HepG2 (cell line): Measurements from ENCODE around the gene MMP19. TPM values are rescaled to one million over a fixed set of nuclear protein-coding genes. Genes with fewer than 3 reads are reported as not detected.
A peak's percentile ranks its signal among the peaks of the same experiment; 100 is the strongest.

Experiments used
- CEBPG ChIP-seq: IDR thresholded peaks from 2 replicates; pipeline ENCODE4 v1.6.1; 2016
- FOSL1 ChIP-seq: sonication (generic); formaldehyde crosslinking; IDR thresholded peaks from 2 replicates; pipeline ENCODE4 v1.9.0; 2021; ENCODE audit warnings: missing genetic modification reagents, borderline replicate concordance
- MTF1 ChIP-seq: sonication (generic); formaldehyde crosslinking; IDR thresholded peaks from 2 replicates; pipeline ENCODE4 v1.5.0; 2020; ENCODE audit warnings: missing genetic modification reagents
- PTBP1 ChIP-seq: fragments of 200-400 bp; formaldehyde crosslinking; IDR thresholded peaks from 2 replicates; pipeline ENCODE4 v1.6.1; 2018; ENCODE audit warnings: low read length, low read depth; ENCODE audit not compliant: poor library complexity, severe bottlenecking
- RBM39 ChIP-seq: fragments of 200-400 bp; formaldehyde crosslinking; IDR thresholded peaks from one replicate; pipeline ENCODE4 v1.6.1; 2018; ENCODE audit warnings: antibody characterized with exemption, mild to moderate bottlenecking, low read depth, low read length; ENCODE audit not compliant: poor library complexity, severe bottlenecking
- RFXANK ChIP-seq: IDR thresholded peaks from 2 replicates; pipeline ENCODE4 v1.6.1; 2016
- SRF ChIP-seq: IDR thresholded peaks from 2 replicates; pipeline ENCODE4 v1.6.1; 2011; ENCODE audit warnings: mild to moderate bottlenecking, low read depth, low read length, moderate library complexity
- TARDBP ChIP-seq: sonication (generic); formaldehyde crosslinking; IDR thresholded peaks from 2 replicates; pipeline ENCODE4 v1.8.0; 2022; ENCODE audit warnings: mild to moderate bottlenecking, missing genetic modification reagents
- ZNF543 ChIP-seq: sonication (generic); formaldehyde crosslinking; IDR thresholded peaks from 2 replicates; pipeline ENCODE4 v1.4.0; 2020; ENCODE audit warnings: mild to moderate bottlenecking, missing genetic modification reagents
- polyA plus RNA-seq, 8 experiments: library from polyadenylated mRNA; depleted of rRNA in 3 of 8; stranded (reverse) in 7 of 8; unstranded in 1 of 8; fragments of >200 nt; fragmentation: Illumina TruSeq in 4 of 8; extraction: Trizol in 4 of 8; gene quantifications; 2 replicates each; pipeline versions ENCODE4 v1.2.1 to v1.2.3, GENCODE V29; 2011 to 2016; ENCODE audit warnings: low read depth in 4 of 8, missing spikeins in 1 of 8, mixed read lengths in 1 of 8; ENCODE audit not compliant: insufficient read depth in 1 of 8
- total RNA-seq, 5 experiments: library from RNA; depleted of rRNA; stranded (reverse); fragments of >200 nt; fragmentation: Illumina TruSeq; extraction: Trizol; gene quantifications; 2 replicates each; pipeline ENCODE4 v1.2.3, GENCODE V29; 2016; ENCODE audit warnings: low read depth in 1 of 5
- TF ChIP-seq, protein P1 (sequence below), 2 experiments: IDR thresholded peaks; 2 replicates each; pipeline ENCODE4 v1.6.1; 2011 to 2012; ENCODE audit warnings: low read length in 2 of 2, borderline replicate concordance in 1 of 2, low read depth in 1 of 2, mild to moderate bottlenecking in 1 of 2, moderate library complexity in 1 of 2
- TF ChIP-seq, protein P2 (sequence below): sonication (generic); formaldehyde crosslinking; IDR thresholded peaks from 2 replicates; pipeline ENCODE4 v1.4.0; 2020; ENCODE audit warnings: missing genetic modification reagents
- TF ChIP-seq, protein P3 (sequence below): sonication (generic); formaldehyde crosslinking; IDR thresholded peaks from 2 replicates; pipeline ENCODE4 v1.4.0; 2020; ENCODE audit warnings: mild to moderate bottlenecking, missing genetic modification reagents
- TF ChIP-seq, protein P4 (sequence below), 2 experiments: sonication (generic) in 1 of 2; formaldehyde crosslinking in 1 of 2; IDR thresholded peaks; 2 replicates each; pipeline versions ENCODE4 v1.6.1 to v1.9.0; 2014 to 2022; ENCODE audit warnings: antibody characterized with exemption in 1 of 2, borderline replicate concordance in 1 of 2, inconsistent platforms in 1 of 2, low read depth in 1 of 2, missing genetic modification reagents in 1 of 2
- TF ChIP-seq, protein P5 (sequence below): sonication (generic); formaldehyde crosslinking; conservative IDR thresholded peaks from 2 replicates; pipeline ENCODE4 v1.8.1; 2023; ENCODE audit warnings: missing genetic modification reagents

MMP19 gene
- total and polyA plus RNA-seq, 2 of the 13 experiments (the other 11 are each of a cell fraction or from before 2014, with no cell fraction given) = 0.07 to 0.08 TPM

DNA sequence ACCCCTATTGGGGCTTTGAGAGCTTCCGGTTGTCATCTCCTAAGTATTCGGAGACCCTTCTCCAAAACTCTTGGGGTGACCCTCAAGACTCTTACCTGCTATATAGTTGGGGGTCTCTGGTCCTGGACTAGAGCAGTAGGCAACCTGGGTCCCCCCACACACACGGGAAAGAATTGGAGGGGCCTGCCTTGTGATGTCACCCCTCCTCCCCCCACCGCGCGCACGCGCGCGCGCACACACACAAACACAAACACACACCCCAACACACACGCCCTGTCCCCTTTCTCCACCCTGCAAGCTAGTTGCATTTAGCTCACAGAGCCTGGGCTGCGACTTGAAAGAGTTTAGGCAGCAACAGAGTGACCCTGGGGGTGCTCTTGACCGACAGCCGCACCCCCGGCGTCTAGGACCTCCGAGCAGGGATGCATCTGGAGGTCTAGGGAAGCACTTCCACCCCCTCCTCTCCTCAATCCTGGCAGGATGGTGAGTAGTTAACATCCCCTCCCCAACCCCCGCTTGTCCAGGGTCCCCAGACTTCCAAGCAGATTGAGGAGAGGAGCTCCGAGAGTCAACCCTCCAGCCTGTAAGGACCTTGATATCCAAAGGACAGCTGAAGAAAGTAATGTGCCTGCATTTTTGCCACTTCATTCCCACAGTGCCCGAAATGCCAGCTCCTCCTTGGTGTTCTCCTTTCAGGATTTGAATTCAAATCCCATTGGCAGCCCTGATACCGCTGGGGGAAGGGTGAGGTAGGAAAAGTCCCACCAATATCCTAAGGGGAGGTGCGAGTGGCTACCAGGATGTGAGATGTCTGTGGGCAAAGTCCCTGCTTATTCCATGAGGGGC lies 11.9 kb downstream of the MMP19 start (continued):
- TF ChIP-seq, protein P1, sequence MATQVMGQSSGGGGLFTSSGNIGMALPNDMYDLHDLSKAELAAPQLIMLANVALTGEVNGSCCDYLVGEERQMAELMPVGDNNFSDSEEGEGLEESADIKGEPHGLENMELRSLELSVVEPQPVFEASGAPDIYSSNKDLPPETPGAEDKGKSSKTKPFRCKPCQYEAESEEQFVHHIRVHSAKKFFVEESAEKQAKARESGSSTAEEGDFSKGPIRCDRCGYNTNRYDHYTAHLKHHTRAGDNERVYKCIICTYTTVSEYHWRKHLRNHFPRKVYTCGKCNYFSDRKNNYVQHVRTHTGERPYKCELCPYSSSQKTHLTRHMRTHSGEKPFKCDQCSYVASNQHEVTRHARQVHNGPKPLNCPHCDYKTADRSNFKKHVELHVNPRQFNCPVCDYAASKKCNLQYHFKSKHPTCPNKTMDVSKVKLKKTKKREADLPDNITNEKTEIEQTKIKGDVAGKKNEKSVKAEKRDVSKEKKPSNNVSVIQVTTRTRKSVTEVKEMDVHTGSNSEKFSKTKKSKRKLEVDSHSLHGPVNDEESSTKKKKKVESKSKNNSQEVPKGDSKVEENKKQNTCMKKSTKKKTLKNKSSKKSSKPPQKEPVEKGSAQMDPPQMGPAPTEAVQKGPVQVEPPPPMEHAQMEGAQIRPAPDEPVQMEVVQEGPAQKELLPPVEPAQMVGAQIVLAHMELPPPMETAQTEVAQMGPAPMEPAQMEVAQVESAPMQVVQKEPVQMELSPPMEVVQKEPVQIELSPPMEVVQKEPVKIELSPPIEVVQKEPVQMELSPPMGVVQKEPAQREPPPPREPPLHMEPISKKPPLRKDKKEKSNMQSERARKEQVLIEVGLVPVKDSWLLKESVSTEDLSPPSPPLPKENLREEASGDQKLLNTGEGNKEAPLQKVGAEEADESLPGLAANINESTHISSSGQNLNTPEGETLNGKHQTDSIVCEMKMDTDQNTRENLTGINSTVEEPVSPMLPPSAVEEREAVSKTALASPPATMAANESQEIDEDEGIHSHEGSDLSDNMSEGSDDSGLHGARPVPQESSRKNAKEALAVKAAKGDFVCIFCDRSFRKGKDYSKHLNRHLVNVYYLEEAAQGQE (IDR thresholded peaks at IDR 0.05; ENCODE audit: borderline replicate concordance in 1 of 2, low read depth in 1 of 2, low read length in 2 of 2) = no peak
- TF ChIP-seq ZNF543 (CRISPR knock-in tag) = peak; percentile 75; the same call in 1 of the 2 replicates
- TF ChIP-seq RBM39 = no peak
- TF ChIP-seq, protein P2, sequence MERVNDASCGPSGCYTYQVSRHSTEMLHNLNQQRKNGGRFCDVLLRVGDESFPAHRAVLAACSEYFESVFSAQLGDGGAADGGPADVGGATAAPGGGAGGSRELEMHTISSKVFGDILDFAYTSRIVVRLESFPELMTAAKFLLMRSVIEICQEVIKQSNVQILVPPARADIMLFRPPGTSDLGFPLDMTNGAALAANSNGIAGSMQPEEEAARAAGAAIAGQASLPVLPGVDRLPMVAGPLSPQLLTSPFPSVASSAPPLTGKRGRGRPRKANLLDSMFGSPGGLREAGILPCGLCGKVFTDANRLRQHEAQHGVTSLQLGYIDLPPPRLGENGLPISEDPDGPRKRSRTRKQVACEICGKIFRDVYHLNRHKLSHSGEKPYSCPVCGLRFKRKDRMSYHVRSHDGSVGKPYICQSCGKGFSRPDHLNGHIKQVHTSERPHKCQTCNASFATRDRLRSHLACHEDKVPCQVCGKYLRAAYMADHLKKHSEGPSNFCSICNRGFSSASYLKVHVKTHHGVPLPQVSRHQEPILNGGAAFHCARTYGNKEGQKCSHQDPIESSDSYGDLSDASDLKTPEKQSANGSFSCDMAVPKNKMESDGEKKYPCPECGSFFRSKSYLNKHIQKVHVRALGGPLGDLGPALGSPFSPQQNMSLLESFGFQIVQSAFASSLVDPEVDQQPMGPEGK (CRISPR knock-in tag) = peak; percentile 43; the same call in 1 of the 2 replicates
- TF ChIP-seq RFXANK (CRISPR knock-in tag) = no peak
- no peak for TF ChIP-seq TARDBP (CRISPR knock-in tag)
- peak; percentile 42 for TF ChIP-seq PTBP1
- TF ChIP-seq, protein P3, sequence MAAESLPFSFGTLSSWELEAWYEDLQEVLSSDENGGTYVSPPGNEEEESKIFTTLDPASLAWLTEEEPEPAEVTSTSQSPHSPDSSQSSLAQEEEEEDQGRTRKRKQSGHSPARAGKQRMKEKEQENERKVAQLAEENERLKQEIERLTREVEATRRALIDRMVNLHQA (CRISPR knock-in tag) = no peak
- no peak for TF ChIP-seq CEBPG (CRISPR knock-in tag)
- TF ChIP-seq FOSL1 (CRISPR knock-in tag) = no peak
- no peak for TF ChIP-seq MTF1 (CRISPR knock-in tag)
- TF ChIP-seq SRF = no peak
- TF ChIP-seq, protein P4, sequence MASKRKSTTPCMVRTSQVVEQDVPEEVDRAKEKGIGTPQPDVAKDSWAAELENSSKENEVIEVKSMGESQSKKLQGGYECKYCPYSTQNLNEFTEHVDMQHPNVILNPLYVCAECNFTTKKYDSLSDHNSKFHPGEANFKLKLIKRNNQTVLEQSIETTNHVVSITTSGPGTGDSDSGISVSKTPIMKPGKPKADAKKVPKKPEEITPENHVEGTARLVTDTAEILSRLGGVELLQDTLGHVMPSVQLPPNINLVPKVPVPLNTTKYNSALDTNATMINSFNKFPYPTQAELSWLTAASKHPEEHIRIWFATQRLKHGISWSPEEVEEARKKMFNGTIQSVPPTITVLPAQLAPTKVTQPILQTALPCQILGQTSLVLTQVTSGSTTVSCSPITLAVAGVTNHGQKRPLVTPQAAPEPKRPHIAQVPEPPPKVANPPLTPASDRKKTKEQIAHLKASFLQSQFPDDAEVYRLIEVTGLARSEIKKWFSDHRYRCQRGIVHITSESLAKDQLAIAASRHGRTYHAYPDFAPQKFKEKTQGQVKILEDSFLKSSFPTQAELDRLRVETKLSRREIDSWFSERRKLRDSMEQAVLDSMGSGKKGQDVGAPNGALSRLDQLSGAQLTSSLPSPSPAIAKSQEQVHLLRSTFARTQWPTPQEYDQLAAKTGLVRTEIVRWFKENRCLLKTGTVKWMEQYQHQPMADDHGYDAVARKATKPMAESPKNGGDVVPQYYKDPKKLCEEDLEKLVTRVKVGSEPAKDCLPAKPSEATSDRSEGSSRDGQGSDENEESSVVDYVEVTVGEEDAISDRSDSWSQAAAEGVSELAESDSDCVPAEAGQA (IDR thresholded peaks at IDR 0.05; ENCODE audit: low read depth) = no peak
- TF ChIP-seq, protein P4 (CRISPR knock-in tag; IDR thresholded peaks at IDR 0.05; ENCODE audit: borderline replicate concordance) = no peak
- TF ChIP-seq, protein P5, sequence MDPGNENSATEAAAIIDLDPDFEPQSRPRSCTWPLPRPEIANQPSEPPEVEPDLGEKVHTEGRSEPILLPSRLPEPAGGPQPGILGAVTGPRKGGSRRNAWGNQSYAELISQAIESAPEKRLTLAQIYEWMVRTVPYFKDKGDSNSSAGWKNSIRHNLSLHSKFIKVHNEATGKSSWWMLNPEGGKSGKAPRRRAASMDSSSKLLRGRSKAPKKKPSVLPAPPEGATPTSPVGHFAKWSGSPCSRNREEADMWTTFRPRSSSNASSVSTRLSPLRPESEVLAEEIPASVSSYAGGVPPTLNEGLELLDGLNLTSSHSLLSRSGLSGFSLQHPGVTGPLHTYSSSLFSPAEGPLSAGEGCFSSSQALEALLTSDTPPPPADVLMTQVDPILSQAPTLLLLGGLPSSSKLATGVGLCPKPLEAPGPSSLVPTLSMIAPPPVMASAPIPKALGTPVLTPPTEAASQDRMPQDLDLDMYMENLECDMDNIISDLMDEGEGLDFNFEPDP (CRISPR knock-in tag) = no peak
